Glutamatergic neuron (in vitro differentiated cells): ENCODE data around the gene ALDH1A1. TPM values are rescaled to one million over a fixed set of nuclear protein-coding genes. Genes with fewer than 3 reads are reported as not detected.

Experiments used
- DNase-seq: peaks from one replicate; pipeline ENCODE4 v3.0.0; 2022
- H3K27ac Mint-ChIP-seq: one replicate; pipeline ENCODE4 v1.8.0; 2020; ENCODE audit warnings: mild to moderate bottlenecking, mixed read lengths, inconsistent platforms; ENCODE audit not compliant: unreplicated experiment
- H3K27me3 Mint-ChIP-seq: one replicate; pipeline ENCODE4 v1.8.0; 2020; ENCODE audit warnings: mild to moderate bottlenecking, moderate library complexity, mixed read lengths, inconsistent platforms; ENCODE audit not compliant: unreplicated experiment
- H3K36me3 Mint-ChIP-seq: one replicate; pipeline ENCODE4 v1.8.0; 2020; ENCODE audit warnings: mild to moderate bottlenecking, mixed read lengths, inconsistent platforms; ENCODE audit not compliant: unreplicated experiment
- H3K4me1 Mint-ChIP-seq: one replicate; pipeline ENCODE4 v1.8.0; 2020; ENCODE audit warnings: mild to moderate bottlenecking, low read depth, mixed read lengths, inconsistent platforms; ENCODE audit not compliant: unreplicated experiment
- H3K4me3 Mint-ChIP-seq: one replicate; pipeline ENCODE4 v1.8.0; 2020; ENCODE audit warnings: mild to moderate bottlenecking, mixed read lengths, inconsistent platforms; ENCODE audit not compliant: unreplicated experiment
- H3K9me3 Mint-ChIP-seq: one replicate; pipeline ENCODE4 v1.8.0; 2020; ENCODE audit warnings: mild to moderate bottlenecking, moderate library complexity, mixed read lengths, inconsistent platforms; ENCODE audit not compliant: unreplicated experiment
- CTCF ChIP-seq: fragments of 200-600 bp; sonication (generic); IDR thresholded peaks from one replicate; pipeline ENCODE4 v1.5.0; 2021; ENCODE audit not compliant: partially characterized antibody, unreplicated experiment
- total RNA-seq: library from RNA; stranded (reverse); fragmentation: NEBNext Ultra II Directional; extraction: Animal tissue kit (Norgen Biotek cat#: 25700); gene quantifications from one replicate; pipeline ENCODE4 v1.2.1, GENCODE V29; 2021; ENCODE audit not compliant: unreplicated experiment

Gene ALDH1A1
- total RNA-seq, 1 donor from 2014 or later: not detected

- Mint-ChIP-seq H3K9me3 (no peaks in the 10 kb centered on the region), H3K4me3 (no peak overlapping the region), H3K27ac (no peak overlapping the region), H3K4me1 (peaks cover 3% of the 10 kb centered on the region), H3K27me3 (no peaks in the 10 kb centered on the region), H3K36me3 (peaks cover 7% of the 10 kb centered on the region)
- TF ChIP-seq CTCF: no peak
- DNase-seq: no peak
Observed at GRCh38 chr9:72972636-72973035, 19.8 kb upstream of the ALDH1A1 start.

- peaks cover 3% of the 10 kb centered on the region for H3K4me1 Mint-ChIP-seq
- no peaks in the 10 kb centered on the region for H3K27me3 Mint-ChIP-seq
- no peak for DNase-seq
- no peak for TF ChIP-seq CTCF
- no peak overlapping the region for H3K4me3 Mint-ChIP-seq
- H3K27ac Mint-ChIP-seq: no peak overlapping the region
- no peaks in the 10 kb centered on the region for H3K9me3 Mint-ChIP-seq
- peaks cover 7% of the 10 kb centered on the region for H3K36me3 Mint-ChIP-seq
Observed at GRCh38 chr9:72971411-72971810, 18.6 kb upstream of the ALDH1A1 start.

GRCh38 chr9:72960446-72960845 is 7.6 kb upstream of the ALDH1A1 start:
- Mint-ChIP-seq H3K27ac (no peak overlapping the region), H3K4me3 (no peak overlapping the region), H3K9me3 (peaks cover 2% of the 10 kb centered on the region), H3K36me3 (peaks cover 9% of the 10 kb centered on the region), H3K4me1 (no peaks in the 10 kb centered on the region), H3K27me3 (no peaks in the 10 kb centered on the region)
- no peak for TF ChIP-seq CTCF
- no peak for DNase-seq

GRCh38 chr9:72958485-72959281 is 5.8 kb upstream of the ALDH1A1 start:
- Mint-ChIP-seq H3K4me1 (no peaks in the 10 kb centered on the region), H3K4me3 (no peak overlapping the region), H3K36me3 (peaks cover 9% of the 10 kb centered on the region), H3K27ac (no peak overlapping the region), H3K27me3 (no peaks in the 10 kb centered on the region), H3K9me3 (peaks cover 2% of the 10 kb centered on the region)
- TF ChIP-seq CTCF: no peak
- DNase-seq: no peak

GRCh38 chr9:72955571-72955970 is 2.7 kb upstream of the ALDH1A1 start:
- no peaks in the 10 kb centered on the region for H3K4me1 Mint-ChIP-seq
- H3K27ac Mint-ChIP-seq: no peak overlapping the region
- H3K36me3 Mint-ChIP-seq: peaks cover 9% of the 10 kb centered on the region
- no peak for TF ChIP-seq CTCF
- peaks cover 2% of the 10 kb centered on the region for H3K9me3 Mint-ChIP-seq
- DNase-seq: no peak
- no peak overlapping the region for H3K4me3 Mint-ChIP-seq
- no peaks in the 10 kb centered on the region for H3K27me3 Mint-ChIP-seq
